Activated gamma-delta T cell treated with anti-CD3 and anti-CD28 coated beads, Interleukin-2, amount 50 U/mL, for 16 hours (primary cell): ENCODE data around the gene TRDN.
"Not testable (repeated sequence)": the region's sequence is repeated elsewhere in the genome, so short reads cannot be mapped to it uniquely, and the experiment has no call there.

Source experiments
- DNase-seq: peaks from one replicate; pipeline ENCODE4 v3.0.0-alpha.2; 2020; ENCODE audit warnings: low read depth

Gene TRDN

GRCh38 chr6:123404975-123405374, 231.8 kb downstream of the TRDN start:
- no peak for DNase-seq

- DNase-seq = no peak
Measured at GRCh38 chr6:123402052-123402451, 234.7 kb downstream of the TRDN start.

- no peak for DNase-seq
Measured at GRCh38 chr6:123398072-123398471, 238.7 kb downstream of the TRDN start.

- DNase-seq = no peak
Measured at GRCh38 chr6:123393331-123393730, 243.4 kb downstream of the TRDN start.

- no peak for DNase-seq
Measured at GRCh38 chr6:123383718-123384117, 253.0 kb downstream of the TRDN start.

GRCh38 chr6:123380257-123380656, 256.5 kb downstream of the TRDN start:
- no peak for DNase-seq

GRCh38 chr6:123372737-123373136, 264.0 kb downstream of the TRDN start:
- no peak for DNase-seq

GRCh38 chr6:123363912-123364311, 272.8 kb downstream of the TRDN start:
- DNase-seq = no peak

GRCh38 chr6:123360359-123360758, 276.4 kb downstream of the TRDN start:
- DNase-seq = no peak

GRCh38 chr6:123352705-123353104, 284.0 kb downstream of the TRDN start:
- no peak for DNase-seq

GRCh38 chr6:123352279-123352678, 284.5 kb downstream of the TRDN start:
- DNase-seq = no peak

- DNase-seq = no peak
Measured at GRCh38 chr6:123343836-123344235, 292.9 kb downstream of the TRDN start.

GRCh38 chr6:123338394-123338793, 298.4 kb downstream of the TRDN start:
- no peak for DNase-seq

- no peak for DNase-seq
Measured at GRCh38 chr6:123333000-123333756, 303.6 kb downstream of the TRDN start.

- DNase-seq = no peak
Measured at GRCh38 chr6:123332070-123332469, 304.7 kb downstream of the TRDN start.

- DNase-seq = no peak
Measured at GRCh38 chr6:123329337-123329736, 307.4 kb downstream of the TRDN start.

- no peak for DNase-seq
Measured at GRCh38 chr6:123323452-123324329, 313.1 kb downstream of the TRDN start.

- DNase-seq = no peak
Measured at GRCh38 chr6:123321020-123321419, 315.7 kb downstream of the TRDN start.

GRCh38 chr6:123316733-123317323, 319.9 kb downstream of the TRDN start:
- no peak for DNase-seq

GRCh38 chr6:123314459-123314858, 322.3 kb downstream of the TRDN start:
- DNase-seq = not testable (repeated sequence)

- no peak for DNase-seq
Measured at GRCh38 chr6:123309130-123309529, 327.6 kb downstream of the TRDN start.

GRCh38 chr6:123306334-123306733, 330.4 kb downstream of the TRDN start:
- no peak for DNase-seq

- DNase-seq = no peak
Measured at GRCh38 chr6:123295672-123296071, 341.1 kb downstream of the TRDN start.
